Gastrocnemius medialis (tissue), 4 donors: ENCODE measurements around the gene NRDC. TPM values are rescaled to one million over a fixed set of nuclear protein-coding genes. Genes with fewer than 3 reads are reported as not detected.
"Not testable (repeated sequence)": the region's sequence is repeated elsewhere in the genome, so short reads cannot be mapped to it uniquely, and the experiment has no call there.

Source experiments
- ATAC-seq, 2 donors: fragments of 150-250 bp; one replicate each; pipeline ENCODE4 v1.9.1; 2016
- DNase-seq, 2 donors: peaks; one replicate each; pipeline ENCODE4 v3.0.0-alpha.2; 2019
- H3K27ac ChIP-seq, 4 donors: fragments of 200-600 bp; sonication (generic); 1 replicate in 1 of 4; 2 replicates in 3 of 4; pipeline ENCODE4 v1.5.1; 2016 to 2018; ENCODE audit warnings: mild to moderate bottlenecking in 2 of 4, moderate library complexity in 1 of 4
- H3K27me3 ChIP-seq, 3 donors: fragments of 200-600 bp; sonication (generic) in 2 of 3; 1 replicate in 1 of 3; 2 replicates in 2 of 3; pipeline versions ENCODE4 v1.5.1 to v1.6.0; 2016 to 2019; ENCODE audit warnings: mild to moderate bottlenecking in 1 of 3, moderate library complexity in 1 of 3
- H3K36me3 ChIP-seq, 2 donors: fragments of 200-600 bp; sonication (generic) in 1 of 2; one replicate each; pipeline ENCODE4 v1.5.1; 2017 to 2018
- H3K4me1 ChIP-seq, 2 donors: fragments of 200-600 bp; sonication (generic) in 1 of 2; one replicate each; pipeline ENCODE4 v1.5.1; 2016 to 2017; ENCODE audit warnings: mild to moderate bottlenecking in 2 of 2
- H3K4me3 ChIP-seq, 4 donors: fragments of 200-600 bp; sonication (generic) in 3 of 4; 1 replicate in 1 of 4; 2 replicates in 3 of 4; pipeline ENCODE4 v1.5.1; 2016 to 2019; ENCODE audit warnings: mild to moderate bottlenecking in 2 of 4
- H3K9me3 ChIP-seq, 3 donors: fragments of 200-600 bp; sonication (generic) in 2 of 3; 1 replicate in 1 of 3; 2 replicates in 2 of 3; pipeline ENCODE4 v1.5.1; 2016 to 2019
- POLR2A ChIP-seq, 2 donors: fragments of 450-650 bp; IDR thresholded peaks; one replicate each; pipeline ENCODE4 v1.6.1; 2017; ENCODE audit warnings: antibody characterized with exemption in 2 of 2, mild to moderate bottlenecking in 2 of 2, moderate library complexity in 2 of 2
- in situ Hi-C, 4 donors: fragments of 200-750 bp; cut with MboI; loops; one replicate each; pipeline versions ENCODE4 v1.15.0 to v1.8.0; 2017; ENCODE audit warnings: low sequenced_read_pairs in 4 of 4
- intact Hi-C: fragments of 100-400 bp; cut with DNase I; formaldehyde crosslinking; loops from one replicate; pipeline ENCODE4 v1.15.1; 2023; ENCODE audit warnings: low total_unique reads
- total RNA-seq, 4 donors: library from RNA; depleted of rRNA; stranded (reverse); fragments of >200 nt; gene quantifications; one replicate each; pipeline versions ENCODE4 v1.1.0 to v1.2.3, GENCODE V29; 2016
- TF ChIP-seq, protein P1 (sequence below), 5 experiments: fragments of 450-650 bp in 3 of 5; fragments of 200-600 bp in 2 of 5; sonication (generic) in 2 of 5; IDR thresholded peaks in 4 of 5; conservative IDR thresholded peaks in 1 of 5; 1 replicate in 4 of 5; 2 replicates in 1 of 5; pipeline ENCODE4 v1.5.1; 2016 to 2019; ENCODE audit warnings: antibody characterized with exemption in 5 of 5, mild to moderate bottlenecking in 3 of 5, moderate library complexity in 3 of 5

The NRDC gene
- total RNA-seq, 4 donors from 2014 or later, result 180 to 270 (median 239) TPM

- ATAC-seq (no peak), DNase-seq (no peak)
- intact Hi-C loops (loop anchor here (5.0 to 10.0 kb wide), 3 partner anchors 259 to 901 kb away; partner anchors contain the start of genes CDKN2C, OSBPL9 and ZYG11B), in situ Hi-C loops (no loop called here)
- Histone ChIP-seq H3K9me3 (no peaks in the 10 kb centered on the region), H3K27me3 (no peaks in the 10 kb centered on the region), H3K27ac (peak overlapping the region; percentile 93 to 99 (median 96)), H3K4me3 (peak overlapping the region in 1 of 4 donors; percentile 64), H3K4me1 (peaks cover 61 to 71% of the 10 kb centered on the region in 2 donors), H3K36me3 (no peaks in the 10 kb centered on the region)
- no peak for TF ChIP-seq POLR2A (IDR thresholded peaks at IDR 0.05)
- TF ChIP-seq, protein P1, sequence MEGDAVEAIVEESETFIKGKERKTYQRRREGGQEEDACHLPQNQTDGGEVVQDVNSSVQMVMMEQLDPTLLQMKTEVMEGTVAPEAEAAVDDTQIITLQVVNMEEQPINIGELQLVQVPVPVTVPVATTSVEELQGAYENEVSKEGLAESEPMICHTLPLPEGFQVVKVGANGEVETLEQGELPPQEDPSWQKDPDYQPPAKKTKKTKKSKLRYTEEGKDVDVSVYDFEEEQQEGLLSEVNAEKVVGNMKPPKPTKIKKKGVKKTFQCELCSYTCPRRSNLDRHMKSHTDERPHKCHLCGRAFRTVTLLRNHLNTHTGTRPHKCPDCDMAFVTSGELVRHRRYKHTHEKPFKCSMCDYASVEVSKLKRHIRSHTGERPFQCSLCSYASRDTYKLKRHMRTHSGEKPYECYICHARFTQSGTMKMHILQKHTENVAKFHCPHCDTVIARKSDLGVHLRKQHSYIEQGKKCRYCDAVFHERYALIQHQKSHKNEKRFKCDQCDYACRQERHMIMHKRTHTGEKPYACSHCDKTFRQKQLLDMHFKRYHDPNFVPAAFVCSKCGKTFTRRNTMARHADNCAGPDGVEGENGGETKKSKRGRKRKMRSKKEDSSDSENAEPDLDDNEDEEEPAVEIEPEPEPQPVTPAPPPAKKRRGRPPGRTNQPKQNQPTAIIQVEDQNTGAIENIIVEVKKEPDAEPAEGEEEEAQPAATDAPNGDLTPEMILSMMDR (IDR thresholded peaks at IDR 0.05 in 4 of 5, conservative IDR thresholded peaks at IDR 0.05 in 1 of 5), result no peak
These were observed 2.7 kb downstream of the NRDC start for GRCh38 chr1:51875836-51876235.

GRCh38 chr1:51875291-51875772, 3.2 kb downstream of the NRDC start:
- H3K4me1 ChIP-seq, result peaks cover 65 to 76% of the 10 kb centered on the region in 2 donors
- peak overlapping the region; percentile 93 to 99 (median 96) for H3K27ac ChIP-seq
- H3K27me3 ChIP-seq, result no peaks in the 10 kb centered on the region
- ATAC-seq, result no peak
- intact Hi-C loops, result loop anchor here (5.0 to 10.0 kb wide), 3 partner anchors 258 to 901 kb away; partner anchors contain the start of genes CDKN2C, OSBPL9 and ZYG11B
- TF ChIP-seq, protein P1 (IDR thresholded peaks at IDR 0.05 in 4 of 5, conservative IDR thresholded peaks at IDR 0.05 in 1 of 5), result no peak
- no peak for TF ChIP-seq POLR2A (IDR thresholded peaks at IDR 0.05)
- peak overlapping the region in 1 of 4 donors; percentile 64 for H3K4me3 ChIP-seq
- in situ Hi-C loops, result no loop called here
- no peaks in the 10 kb centered on the region for H3K36me3 ChIP-seq
- DNase-seq, result no peak
- H3K9me3 ChIP-seq, result no peaks in the 10 kb centered on the region

DNA sequence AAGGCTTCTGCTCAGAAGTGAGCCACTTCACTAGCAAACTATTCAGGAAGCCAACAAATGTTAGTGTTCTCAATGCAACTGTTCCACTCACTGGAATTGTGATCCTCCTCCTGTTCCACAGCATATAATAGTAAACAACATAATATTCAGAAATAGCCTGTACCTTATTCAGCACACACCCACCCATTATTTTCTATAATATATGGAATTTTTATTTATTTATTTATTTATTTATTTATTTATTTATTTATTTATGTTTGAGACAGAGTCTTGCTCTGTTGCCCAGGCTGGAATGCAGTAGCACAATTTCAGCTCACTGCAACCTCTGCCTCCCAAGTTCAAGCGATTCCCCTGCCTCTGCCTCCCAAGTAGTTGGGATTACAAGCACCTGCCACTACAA, 5.3 kb downstream of the NRDC start:
- in situ Hi-C loops, H3K27me3 ChIP-seq, DNase-seq, H3K27ac ChIP-seq, H3K36me3 ChIP-seq, ATAC-seq, H3K4me3 ChIP-seq, H3K9me3 ChIP-seq: not testable (repeated sequence)
- intact Hi-C loops, result loop anchor here (10.0 kb wide), 2 partner anchors 852 to 898 kb away; partner anchors contain the start of genes CDKN2C and ZYG11B
- H3K4me1 ChIP-seq, result peaks cover 66 to 72% of the 10 kb centered on the region in 2 donors

- Histone ChIP-seq H3K4me1 (peaks cover 64 to 67% of the 10 kb centered on the region in 2 donors), H3K27me3 (no peaks in the 10 kb centered on the region), H3K4me3 (no peak overlapping the region), H3K9me3 (no peaks in the 10 kb centered on the region), H3K27ac (peak overlapping the region; percentile 27 to 51 (median 42)), H3K36me3 (no peaks in the 10 kb centered on the region)
- DNase-seq, result no peak
- TF ChIP-seq POLR2A (IDR thresholded peaks at IDR 0.05), result no peak
- TF ChIP-seq, protein P1 (IDR thresholded peaks at IDR 0.05 in 4 of 5, conservative IDR thresholded peaks at IDR 0.05 in 1 of 5), result no peak
- in situ Hi-C loops (no loop called here), intact Hi-C loops (loop anchor here (10.0 kb wide), 2 partner anchors 853 to 897 kb away; partner anchors contain the start of genes CDKN2C and ZYG11B)
- ATAC-seq, result no peak
These were observed 7.1 kb downstream of the NRDC start for GRCh38 chr1:51871351-51871975.

- peak overlapping the region; percentile 27 to 51 (median 42) for H3K27ac ChIP-seq
- no peaks in the 10 kb centered on the region for H3K27me3 ChIP-seq
- H3K4me3 ChIP-seq, result no peak overlapping the region
- no peaks in the 10 kb centered on the region for H3K9me3 ChIP-seq
- H3K4me1 ChIP-seq, result peaks cover 64 to 67% of the 10 kb centered on the region in 2 donors
- ATAC-seq (peak; percentile 36 to 49), DNase-seq (peak; percentile 11 to 69)
- TF ChIP-seq, protein P1 (IDR thresholded peaks at IDR 0.05 in 4 of 5, conservative IDR thresholded peaks at IDR 0.05 in 1 of 5), result no peak
- TF ChIP-seq POLR2A (IDR thresholded peaks at IDR 0.05), result no peak
- intact Hi-C loops, result loop anchor here (10.0 kb wide), 2 partner anchors 854 to 896 kb away; partner anchors contain the start of genes CDKN2C and ZYG11B
- in situ Hi-C loops, result no loop called here
- no peaks in the 10 kb centered on the region for H3K36me3 ChIP-seq
These were observed 7.8 kb downstream of the NRDC start for GRCh38 chr1:51870603-51871350.
